Keratinocyte (primary cell): ENCODE results near the gene PHACTR1.

Experiments used
- EZH2 ChIP-seq: IDR thresholded peaks from one replicate; pipeline ENCODE4 v1.6.1; 2012; ENCODE audit warnings: inconsistent platforms, mild to moderate bottlenecking, low read length, moderate library complexity
- TF ChIP-seq, protein P1 (sequence below), 3 experiments: IDR thresholded peaks in 1 of 3; conservative IDR thresholded peaks in 1 of 3; optimal IDR thresholded peaks in 1 of 3; 2 replicates in 2 of 3; 3 replicates in 1 of 3; pipeline versions ENCODE3 to v1.5.1; 2011; ENCODE audit warnings: low read length in 3 of 3, mild to moderate bottlenecking in 3 of 3, moderate library complexity in 2 of 3, control low read depth in 1 of 3, inconsistent platforms in 1 of 3; ENCODE audit not compliant: insufficient read depth in 2 of 3; ENCODE audit errors: extremely low read depth in 1 of 3

- TF ChIP-seq, protein P1, sequence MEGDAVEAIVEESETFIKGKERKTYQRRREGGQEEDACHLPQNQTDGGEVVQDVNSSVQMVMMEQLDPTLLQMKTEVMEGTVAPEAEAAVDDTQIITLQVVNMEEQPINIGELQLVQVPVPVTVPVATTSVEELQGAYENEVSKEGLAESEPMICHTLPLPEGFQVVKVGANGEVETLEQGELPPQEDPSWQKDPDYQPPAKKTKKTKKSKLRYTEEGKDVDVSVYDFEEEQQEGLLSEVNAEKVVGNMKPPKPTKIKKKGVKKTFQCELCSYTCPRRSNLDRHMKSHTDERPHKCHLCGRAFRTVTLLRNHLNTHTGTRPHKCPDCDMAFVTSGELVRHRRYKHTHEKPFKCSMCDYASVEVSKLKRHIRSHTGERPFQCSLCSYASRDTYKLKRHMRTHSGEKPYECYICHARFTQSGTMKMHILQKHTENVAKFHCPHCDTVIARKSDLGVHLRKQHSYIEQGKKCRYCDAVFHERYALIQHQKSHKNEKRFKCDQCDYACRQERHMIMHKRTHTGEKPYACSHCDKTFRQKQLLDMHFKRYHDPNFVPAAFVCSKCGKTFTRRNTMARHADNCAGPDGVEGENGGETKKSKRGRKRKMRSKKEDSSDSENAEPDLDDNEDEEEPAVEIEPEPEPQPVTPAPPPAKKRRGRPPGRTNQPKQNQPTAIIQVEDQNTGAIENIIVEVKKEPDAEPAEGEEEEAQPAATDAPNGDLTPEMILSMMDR (optimal IDR thresholded peaks at IDR 0.05 in 1 of 3, IDR thresholded peaks at IDR 0.05 in 1 of 3, conservative IDR thresholded peaks at IDR 0.05 in 1 of 3; ENCODE audit: extremely low read depth in 1 of 3, insufficient read depth in 2 of 3, low read length in 3 of 3), result no peak
- peak; percentile 82 for TF ChIP-seq EZH2
Measured at GRCh38 chr6:13012977-13013680, 296.6 kb downstream of the PHACTR1 start.
